Measurements from ENCODE around the gene LMCD1. TPM values are rescaled to one million over a fixed set of nuclear protein-coding genes. Genes with fewer than 3 reads are reported as not detected.

The LMCD1 gene
- total and polyA plus RNA-seq, 2 donors (not counting 1 experiment from before 2014, with no cell fraction given), result 1.4 to 4.9 TPM

GRCh38 chr3:8494327-8494726 is 7.3 kb upstream of the LMCD1 start:
- no peak overlapping the region for H3K4me3 Mint-ChIP-seq
- Histone ChIP-seq H3K4me3 (ENCODE audit: control extremely low read depth in 1 of 5, extremely low read depth in 1 of 5, insufficient read depth in 1 of 5, low read depth in 2 of 5, low read length in 4 of 5) (no peak overlapping the region), H3K9ac (ENCODE audit: low read length) (no peak overlapping the region), H3K79me2 (ENCODE audit: control insufficient read depth, insufficient read depth, low read length) (no peaks in the 10 kb centered on the region), H3K4me1 (ENCODE audit: control insufficient read depth in 2 of 2, insufficient read depth in 2 of 2, low read length in 2 of 2) (no peaks in the 10 kb centered on the region), H3K27me3 (replicated peaks in 1 of 4; ENCODE audit: control extremely low read depth in 1 of 4, control insufficient read depth in 3 of 4, insufficient read depth in 4 of 4, low read length in 3 of 4) (peaks cover 0 to 2% (median 0%) of the 10 kb centered on the region in 4 experiments), H2AFZ (ENCODE audit: insufficient read depth, low read depth, low read length, poor library complexity, severe bottlenecking) (no peak overlapping the region), H3K9me3 (ENCODE audit: control extremely low read depth in 1 of 3, control insufficient read depth in 2 of 3, insufficient read depth in 1 of 3, low read length in 2 of 3) (no peaks in the 10 kb centered on the region), H3K36me3 (replicated peaks in 1 of 2; ENCODE audit: control extremely low read depth in 1 of 2, control insufficient read depth in 1 of 2, extremely low read depth in 1 of 2, insufficient read depth in 2 of 2, low read length in 1 of 2) (no peaks in the 10 kb centered on the region), H3K27ac (ENCODE audit: low read length in 2 of 2) (no peak overlapping the region), H4K20me1 (ENCODE audit: control insufficient read depth, insufficient read depth, low read length, poor library complexity, severe bottlenecking) (no peaks in the 10 kb centered on the region), H3K4me2 (replicated peaks; ENCODE audit: low read depth, low read length, poor library complexity, severe bottlenecking) (no peak overlapping the region)
- intact Hi-C loops (cut with micrococcal nuclease), result no loop called here
- H3K4me1 Mint-ChIP-seq, result no peaks in the 10 kb centered on the region
- TF ChIP-seq EZH2 (IDR thresholded peaks at IDR 0.05; ENCODE audit: borderline replicate concordance, insufficient read depth, low read depth, low read length, poor library complexity, severe bottlenecking), result no peak
- TF ChIP-seq CTCF (IDR thresholded peaks at IDR 0.05), result no peak
- no peak overlapping the region for H3K27ac Mint-ChIP-seq
- no peaks in the 10 kb centered on the region for H3K9me3 Mint-ChIP-seq (ENCODE audit: insufficient read depth)
- DNase-seq (no peak), ATAC-seq (ENCODE audit: low read depth) (no peak)
- H3K27me3 Mint-ChIP-seq, result peaks cover 9% of the 10 kb centered on the region
- WGBS (ENCODE audit: insufficient coverage), result 100% methylated on average over 3 of the region's 8 CpGs
- ChIA-PET POLR2A (no interaction called here), CTCF (no interaction called here)

- H3K9me3 ChIP-seq (ENCODE audit: control extremely low read depth in 1 of 3, control insufficient read depth in 2 of 3, insufficient read depth in 1 of 3, low read length in 2 of 3), result no peaks in the 10 kb centered on the region
- 100% methylated on average over 1 of the region's 1 CpG for WGBS (ENCODE audit: insufficient coverage)
- H3K4me1 Mint-ChIP-seq, result peaks cover 16% of the 10 kb centered on the region
Observed at GRCh38 chr3:8497582-8497981, 4.0 kb upstream of the LMCD1 start.

More at GRCh38 chr3:8497582-8497981, 4.0 kb upstream of the LMCD1 start:
- H3K27ac ChIP-seq (ENCODE audit: low read length in 2 of 2), result no peak overlapping the region
- H4K20me1 ChIP-seq (ENCODE audit: control insufficient read depth, insufficient read depth, low read length, poor library complexity, severe bottlenecking), result no peaks in the 10 kb centered on the region
- H3K27me3 ChIP-seq (replicated peaks in 1 of 4; ENCODE audit: control extremely low read depth in 1 of 4, control insufficient read depth in 3 of 4, insufficient read depth in 4 of 4, low read length in 3 of 4), result peaks cover 0 to 5% (median 0%) of the 10 kb centered on the region in 4 experiments
- no peak overlapping the region for H3K9ac ChIP-seq (ENCODE audit: low read length)
- H3K79me2 ChIP-seq (ENCODE audit: control insufficient read depth, insufficient read depth, low read length), result no peaks in the 10 kb centered on the region
- no peak for TF ChIP-seq CTCF (IDR thresholded peaks at IDR 0.05)
- TF ChIP-seq EZH2 (IDR thresholded peaks at IDR 0.05; ENCODE audit: borderline replicate concordance, insufficient read depth, low read depth, low read length, poor library complexity, severe bottlenecking), result no peak
- Mint-ChIP-seq H3K27me3 (peaks cover 5% of the 10 kb centered on the region), H3K4me3 (no peak overlapping the region), H3K9me3 (ENCODE audit: insufficient read depth) (no peaks in the 10 kb centered on the region), H3K27ac (no peak overlapping the region)
- H3K4me2 ChIP-seq (replicated peaks; ENCODE audit: low read depth, low read length, poor library complexity, severe bottlenecking), result no peak overlapping the region
- ATAC-seq (ENCODE audit: low read depth) (no peak), DNase-seq (no peak)
- H3K4me1 ChIP-seq (ENCODE audit: control insufficient read depth in 2 of 2, insufficient read depth in 2 of 2, low read length in 2 of 2), result peaks cover 0 to 15% of the 10 kb centered on the region in 2 donors
- H3K36me3 ChIP-seq (replicated peaks in 1 of 2; ENCODE audit: control extremely low read depth in 1 of 2, control insufficient read depth in 1 of 2, extremely low read depth in 1 of 2, insufficient read depth in 2 of 2, low read length in 1 of 2), result no peaks in the 10 kb centered on the region
- intact Hi-C loops (cut with micrococcal nuclease), result no loop called here
- no peak overlapping the region for H2AFZ ChIP-seq (ENCODE audit: insufficient read depth, low read depth, low read length, poor library complexity, severe bottlenecking)
- ChIA-PET POLR2A (no interaction called here), CTCF (no interaction called here)
- H3K4me3 ChIP-seq (ENCODE audit: control extremely low read depth in 1 of 5, extremely low read depth in 1 of 5, insufficient read depth in 1 of 5, low read depth in 2 of 5, low read length in 4 of 5), result no peak overlapping the region
